Adipocyte (in vitro differentiated cells): ENCODE data around the gene LRRFIP1.

ENCODE experiments used
- DNase-seq: peaks from one replicate; pipeline ENCODE4 v3.0.0-alpha.2; 2015; ENCODE audit warnings: low read depth
- H3K27me3 ChIP-seq: replicated peaks from 2 replicates; pipeline ENCODE4 v1.7.0; 2013; ENCODE audit warnings: mild to moderate bottlenecking, low read length, moderate library complexity; ENCODE audit not compliant: control insufficient read depth, insufficient read depth
- H3K36me3 ChIP-seq: 2 replicates; pipeline ENCODE4 v1.7.0; 2013; ENCODE audit warnings: low read length, mild to moderate bottlenecking, moderate library complexity; ENCODE audit not compliant: control insufficient read depth, insufficient read depth, severe bottlenecking
- H3K4me1 ChIP-seq: 2 replicates; pipeline ENCODE4 v1.7.0; 2013; ENCODE audit warnings: mild to moderate bottlenecking, low read length, moderate library complexity; ENCODE audit not compliant: control insufficient read depth, insufficient read depth
- H3K4me3 ChIP-seq: 2 replicates; pipeline ENCODE4 v1.7.0; 2013; ENCODE audit warnings: mild to moderate bottlenecking, low read length, moderate library complexity
- H3K9ac ChIP-seq: 2 replicates; pipeline ENCODE4 v1.7.0; 2013; ENCODE audit warnings: mild to moderate bottlenecking, low read length, moderate library complexity
- H3K9me3 ChIP-seq: 2 replicates; pipeline ENCODE4 v1.7.0; 2013; ENCODE audit warnings: mild to moderate bottlenecking, low read length, moderate library complexity; ENCODE audit not compliant: control insufficient read depth

Gene LRRFIP1

GRCh38 chr2:237625777-237626176 lies 1.6 kb upstream of the LRRFIP1 start:
- DNase-seq = no peak
- no peaks in the 10 kb centered on the region for H3K27me3 ChIP-seq
- H3K4me3 ChIP-seq = no peak overlapping the region
- H3K36me3 ChIP-seq = no peaks in the 10 kb centered on the region
- no peak overlapping the region for H3K9ac ChIP-seq
- no peaks in the 10 kb centered on the region for H3K9me3 ChIP-seq
- H3K4me1 ChIP-seq = peaks cover 12% of the 10 kb centered on the region

GRCh38 chr2:237626813-237627440 lies 460 bp upstream of the LRRFIP1 start:
- Histone ChIP-seq H3K36me3 (peaks cover 6% of the 10 kb centered on the region), H3K4me1 (peaks cover 12% of the 10 kb centered on the region), H3K9me3 (no peaks in the 10 kb centered on the region), H3K9ac (peak overlapping the region; percentile 75), H3K27me3 (no peaks in the 10 kb centered on the region), H3K4me3 (peak overlapping the region; percentile 77)
- DNase-seq = no peak

DNA sequence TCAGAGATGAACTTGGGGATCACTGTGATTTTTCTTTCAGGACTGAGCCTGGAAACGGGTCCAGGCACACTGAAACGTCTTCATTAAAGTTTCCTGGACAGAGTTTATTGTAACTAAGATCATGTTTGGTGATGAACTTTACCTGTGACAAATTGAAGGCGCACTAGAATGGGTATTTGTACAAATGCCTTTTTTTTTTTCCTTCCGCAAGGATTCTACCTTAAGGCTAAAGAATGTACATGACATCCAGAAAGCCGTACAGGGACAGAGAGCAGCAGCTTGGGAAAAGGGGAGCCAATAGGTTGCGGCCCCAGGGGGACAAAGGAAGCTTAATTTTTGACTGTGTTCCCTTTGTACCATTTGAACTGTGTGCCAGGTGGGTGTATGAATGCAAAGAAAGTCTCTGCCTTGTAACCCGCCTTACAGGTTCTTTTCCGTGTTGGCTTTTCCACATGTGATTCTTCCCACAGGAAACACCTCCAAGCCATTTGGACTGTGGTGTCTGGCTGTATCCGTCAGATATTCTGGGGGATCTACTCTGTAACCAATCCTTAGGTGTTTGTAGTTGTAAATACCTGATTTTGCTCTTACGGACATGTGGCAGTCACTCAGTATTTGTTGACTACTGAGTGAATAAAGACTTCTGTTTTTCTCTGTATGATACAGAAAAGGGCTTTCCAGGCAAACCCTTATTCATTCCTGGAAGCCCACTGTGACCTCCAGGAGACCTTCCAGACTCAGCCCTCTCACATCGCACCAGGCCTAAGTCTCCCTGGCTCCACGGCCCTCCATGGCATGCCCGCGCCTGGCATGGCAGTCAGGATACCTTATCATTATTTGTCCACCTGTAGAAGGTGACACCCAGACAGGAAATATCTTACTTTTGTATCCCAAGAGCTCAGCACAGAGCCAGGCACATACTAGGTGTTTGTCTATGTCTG lies 1.1 kb downstream of the LRRFIP1 start:
- H3K9ac ChIP-seq = peak overlapping the region; percentile 77
- peaks cover 10% of the 10 kb centered on the region for H3K36me3 ChIP-seq
- H3K27me3 ChIP-seq = no peaks in the 10 kb centered on the region
- no peaks in the 10 kb centered on the region for H3K9me3 ChIP-seq
- H3K4me1 ChIP-seq = peaks cover 12% of the 10 kb centered on the region
- H3K4me3 ChIP-seq = peak overlapping the region; percentile 83
- DNase-seq = no peak

- H3K9ac ChIP-seq = no peak overlapping the region
- no peak for DNase-seq
- peaks cover 11% of the 10 kb centered on the region for H3K36me3 ChIP-seq
- H3K9me3 ChIP-seq = no peaks in the 10 kb centered on the region
- H3K4me3 ChIP-seq = no peak overlapping the region
- no peaks in the 10 kb centered on the region for H3K27me3 ChIP-seq
- peaks cover 12% of the 10 kb centered on the region for H3K4me1 ChIP-seq
Measured at GRCh38 chr2:237629188-237629534, 1.8 kb downstream of the LRRFIP1 start.

GRCh38 chr2:237629739-237630138 lies 2.4 kb downstream of the LRRFIP1 start:
- DNase-seq = no peak
- Histone ChIP-seq H3K9ac (no peak overlapping the region), H3K4me1 (peaks cover 12% of the 10 kb centered on the region), H3K9me3 (peaks cover 5% of the 10 kb centered on the region), H3K36me3 (peaks cover 14% of the 10 kb centered on the region), H3K4me3 (no peak overlapping the region), H3K27me3 (no peaks in the 10 kb centered on the region)

DNA sequence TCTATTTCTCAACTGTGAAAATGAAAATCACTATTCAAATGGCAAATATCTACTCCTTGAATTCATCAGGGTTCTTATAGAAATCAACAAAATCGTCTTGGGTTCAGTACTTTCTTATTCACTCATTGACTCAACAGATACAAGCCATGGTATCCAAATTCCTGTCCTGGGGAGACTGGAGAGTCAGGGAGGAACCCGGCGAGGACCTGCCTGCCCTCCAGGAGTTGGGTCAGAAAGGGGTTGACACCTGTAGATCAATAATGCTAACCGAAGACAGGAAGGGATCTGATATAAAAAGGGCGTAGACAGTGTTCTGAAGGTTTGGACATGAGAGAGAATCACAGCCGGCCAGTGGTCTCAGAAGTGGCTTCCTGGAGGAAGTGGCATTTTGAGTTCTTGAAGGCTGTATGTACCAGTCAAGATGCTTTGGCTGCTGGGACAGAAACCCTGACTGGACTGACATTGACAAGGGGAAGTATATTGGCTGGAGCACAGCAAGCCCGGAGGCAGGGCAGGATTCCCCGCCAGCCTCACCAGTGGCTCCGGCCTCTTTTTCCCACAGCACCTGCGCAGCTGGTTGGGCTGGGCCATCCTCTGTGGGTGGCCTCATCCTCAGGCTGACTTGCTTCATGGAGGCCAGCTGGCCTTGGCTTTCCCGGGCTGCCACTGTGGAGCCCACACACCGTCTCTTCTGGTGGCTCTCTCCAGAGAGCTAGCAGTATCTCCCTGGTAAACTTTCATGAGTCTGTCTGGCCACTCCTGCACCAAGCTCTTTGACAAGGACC lies 3.0 kb downstream of the LRRFIP1 start:
- peaks cover 9% of the 10 kb centered on the region for H3K9me3 ChIP-seq
- no peak overlapping the region for H3K9ac ChIP-seq
- no peak overlapping the region for H3K4me3 ChIP-seq
- no peak for DNase-seq
- peaks cover 14% of the 10 kb centered on the region for H3K36me3 ChIP-seq
- H3K4me1 ChIP-seq = peaks cover 12% of the 10 kb centered on the region
- H3K27me3 ChIP-seq = no peaks in the 10 kb centered on the region

DNA sequence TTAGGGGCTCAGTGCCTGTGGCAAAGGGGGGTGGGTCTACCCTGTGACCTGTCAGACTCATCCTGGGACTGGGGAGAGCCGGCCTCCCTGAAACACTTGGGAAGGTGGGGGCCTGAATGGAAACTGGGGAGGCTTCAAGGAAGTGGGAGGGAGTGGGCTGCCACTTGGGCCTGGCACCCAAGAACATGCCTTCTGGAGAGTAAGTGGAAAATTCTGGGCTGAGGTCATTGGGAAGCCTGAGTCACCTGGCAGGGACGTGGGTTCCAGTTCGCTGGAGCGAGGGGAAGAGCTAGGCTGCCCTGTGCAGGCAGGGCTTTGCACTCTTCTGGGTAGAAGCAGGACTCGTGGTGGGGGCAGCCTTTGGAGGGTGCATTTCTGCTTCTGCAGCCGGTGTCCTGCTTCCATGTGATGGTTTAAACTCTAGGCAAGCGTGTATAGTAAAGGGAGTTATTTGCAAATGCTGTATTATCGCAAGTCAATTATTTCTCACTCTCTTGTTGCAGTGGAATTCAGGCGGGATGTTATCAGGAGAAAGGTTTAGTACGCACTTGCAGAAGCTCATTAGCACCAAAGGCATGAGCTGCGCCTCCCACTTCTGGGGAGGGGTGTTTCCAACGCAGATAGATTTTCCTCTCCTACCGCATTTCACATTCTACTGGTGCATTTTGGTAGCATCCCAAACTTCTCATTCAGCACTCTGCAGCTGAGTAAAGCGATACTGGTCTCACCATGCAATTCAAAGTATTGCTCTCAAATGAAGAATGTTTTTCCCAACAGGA lies 3.8 kb downstream of the LRRFIP1 start:
- no peak for DNase-seq
- Histone ChIP-seq H3K27me3 (no peaks in the 10 kb centered on the region), H3K4me1 (peaks cover 12% of the 10 kb centered on the region), H3K9ac (no peak overlapping the region), H3K4me3 (no peak overlapping the region), H3K9me3 (peaks cover 9% of the 10 kb centered on the region), H3K36me3 (peaks cover 14% of the 10 kb centered on the region)

GRCh38 chr2:237631801-237632585 lies 4.6 kb downstream of the LRRFIP1 start:
- no peak for DNase-seq
- H3K27me3 ChIP-seq = no peaks in the 10 kb centered on the region
- no peak overlapping the region for H3K9ac ChIP-seq
- peaks cover 14% of the 10 kb centered on the region for H3K36me3 ChIP-seq
- peaks cover 9% of the 10 kb centered on the region for H3K9me3 ChIP-seq
- peaks cover 12% of the 10 kb centered on the region for H3K4me1 ChIP-seq
- no peak overlapping the region for H3K4me3 ChIP-seq

DNA sequence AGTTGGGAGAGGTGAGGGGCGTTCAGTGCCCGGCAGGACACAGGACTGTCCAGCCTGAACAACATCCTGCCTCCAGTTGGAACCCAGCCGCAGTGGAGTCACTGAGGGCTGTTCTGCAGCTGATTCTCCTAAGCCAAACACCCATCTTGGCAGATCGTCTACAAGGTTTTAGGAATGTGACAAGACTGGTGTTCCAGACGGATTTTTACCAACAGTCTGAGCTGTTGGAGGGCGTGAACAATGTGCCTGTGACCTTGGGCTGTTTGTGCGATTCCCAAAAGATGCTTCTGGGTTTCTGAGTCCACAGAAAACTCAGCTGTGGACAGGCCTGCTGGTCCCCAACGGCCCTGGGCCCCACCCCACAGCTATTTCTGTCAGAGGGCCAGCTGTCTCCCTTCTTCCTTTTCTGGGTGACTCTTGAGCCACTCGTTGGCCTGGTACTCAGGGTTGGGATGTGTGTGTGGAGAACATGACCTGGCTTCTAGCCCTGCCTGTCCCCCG lies 5.7 kb downstream of the LRRFIP1 start:
- Histone ChIP-seq H3K9ac (no peak overlapping the region), H3K4me3 (no peak overlapping the region), H3K4me1 (peaks cover 10% of the 10 kb centered on the region), H3K9me3 (peaks cover 9% of the 10 kb centered on the region), H3K36me3 (peaks cover 14% of the 10 kb centered on the region), H3K27me3 (no peaks in the 10 kb centered on the region)
- DNase-seq = no peak

GRCh38 chr2:237636578-237636977 lies 9.2 kb downstream of the LRRFIP1 start:
- no peaks in the 10 kb centered on the region for H3K27me3 ChIP-seq
- peaks cover 16% of the 10 kb centered on the region for H3K36me3 ChIP-seq
- DNase-seq = no peak
- H3K9ac ChIP-seq = no peak overlapping the region
- H3K9me3 ChIP-seq = peaks cover 9% of the 10 kb centered on the region
- peaks cover 3% of the 10 kb centered on the region for H3K4me1 ChIP-seq
- no peak overlapping the region for H3K4me3 ChIP-seq
